DND-41 (cell line): ENCODE results near the gene SUPT6H.

Experiments
- CTCF ChIP-seq: IDR thresholded peaks from 2 replicates; pipeline ENCODE4 v1.5.1; 2012; ENCODE audit warnings: borderline replicate concordance, low read length, moderate library complexity, mild to moderate bottlenecking; ENCODE audit not compliant: poor library complexity, severe bottlenecking; ENCODE audit errors: extremely low read depth
- EZH2 ChIP-seq: IDR thresholded peaks from 3 replicates; pipeline ENCODE4 v1.6.1; 2012; ENCODE audit warnings: borderline replicate concordance, low read depth, mild to moderate bottlenecking, moderate library complexity, low read length, inconsistent platforms; ENCODE audit not compliant: severe bottlenecking

DNA sequence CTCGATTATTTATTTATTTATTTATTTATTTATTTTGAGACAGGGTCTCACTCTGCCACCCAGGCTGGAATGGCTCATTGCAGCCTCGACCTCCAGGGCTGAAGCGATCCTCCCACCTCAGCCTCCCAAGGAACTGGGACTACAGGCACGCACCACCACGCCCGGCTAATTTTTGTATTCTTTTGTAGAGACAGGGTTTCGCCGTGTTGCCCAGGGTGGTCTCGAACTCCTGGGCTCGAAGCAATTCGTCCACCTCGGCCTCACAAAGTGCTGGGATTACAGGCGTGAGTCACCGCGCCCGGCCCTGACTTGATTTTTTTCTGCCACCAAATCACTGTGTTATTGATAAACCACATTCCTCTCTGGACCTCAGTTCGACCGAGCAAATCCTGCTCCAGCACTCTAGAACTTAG is 57.0 kb downstream of the SUPT6H start:
- TF ChIP-seq CTCF: no peak
- no peak for TF ChIP-seq EZH2
